OCI-M2 (cell line): ENCODE data around the gene C16orf86.
"Not testable (repeated sequence)": the region's sequence is repeated elsewhere in the genome, so short reads cannot be mapped to it uniquely, and the experiment has no call there.

Experiments
- DNase-seq: peaks from one replicate; lab custom pipeline; 2025; ENCODE audit not compliant: unreplicated experiment; lab: John Stamatoyannopoulos, UW

C16orf86 gene

DNA sequence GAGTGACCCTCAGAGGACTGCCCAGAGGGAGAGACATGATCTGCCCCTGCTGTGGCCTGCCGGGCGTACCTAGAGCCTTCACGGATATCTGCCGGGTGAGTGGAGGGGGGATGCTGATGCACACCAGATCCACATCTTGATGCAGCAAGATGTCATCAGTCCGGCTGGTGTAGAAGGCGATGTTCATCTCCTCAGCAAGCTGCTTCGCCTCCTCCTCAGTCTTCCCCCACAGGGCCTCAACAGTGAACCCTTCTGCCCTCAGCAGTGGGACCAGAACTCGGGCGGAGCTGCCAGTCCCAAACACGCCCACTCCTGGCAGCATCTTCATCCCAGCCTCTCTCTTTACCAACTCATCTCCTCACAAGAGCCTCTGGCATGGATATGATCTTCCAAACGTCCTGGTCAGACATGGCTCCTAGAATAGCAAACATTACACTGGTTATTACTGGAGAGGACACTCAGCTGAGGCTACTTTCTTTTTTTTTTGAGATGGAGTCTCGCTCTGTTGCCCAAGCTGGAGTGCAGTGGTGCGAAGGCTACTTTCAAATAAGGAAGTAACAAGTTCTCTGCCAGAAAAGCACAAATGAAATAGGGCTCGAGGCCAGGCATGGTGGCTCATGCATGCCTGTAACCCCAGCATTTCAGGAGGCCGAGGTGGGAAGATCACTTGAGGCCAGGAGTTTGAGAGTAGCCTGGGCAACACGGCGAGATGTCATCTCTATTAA is 18.9 kb downstream of the C16orf86 start:
- no peak for DNase-seq

DNA sequence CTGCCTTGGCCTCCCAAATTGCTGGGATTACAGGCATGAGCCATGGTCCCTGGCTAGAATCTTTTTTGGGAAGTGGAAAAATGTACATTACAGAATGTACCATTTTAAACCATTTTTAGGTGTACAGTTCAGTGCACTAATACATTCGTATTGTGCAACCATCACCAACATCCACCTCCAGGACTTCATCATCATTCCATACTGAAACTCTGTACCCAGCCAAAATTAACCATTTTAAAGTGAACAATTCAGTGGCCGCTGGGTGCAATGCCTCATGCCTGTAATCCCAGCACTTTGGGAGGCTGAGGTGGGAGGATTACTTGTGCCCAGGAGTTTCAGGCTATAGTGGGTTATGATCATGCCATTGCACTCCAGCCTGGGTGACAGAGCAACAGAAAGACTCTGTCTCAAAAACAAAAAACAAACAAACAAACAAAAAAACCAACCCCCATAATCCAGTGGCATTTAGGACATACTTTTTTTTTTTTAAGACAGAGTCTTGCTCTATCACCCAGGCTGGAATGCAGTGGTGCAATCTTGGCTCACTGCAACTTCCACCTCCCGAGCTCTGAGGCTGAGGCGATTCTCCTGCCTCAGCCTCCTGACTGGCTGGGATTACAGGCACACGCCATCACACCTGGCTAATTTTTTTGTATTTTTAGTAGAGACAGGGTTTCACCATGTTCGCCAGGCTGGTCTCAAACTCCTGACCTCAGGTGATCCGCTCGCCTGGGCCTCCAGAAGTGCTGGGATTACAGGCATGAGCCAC is 27.1 kb downstream of the C16orf86 start:
- DNase-seq: not testable (repeated sequence)

DNA sequence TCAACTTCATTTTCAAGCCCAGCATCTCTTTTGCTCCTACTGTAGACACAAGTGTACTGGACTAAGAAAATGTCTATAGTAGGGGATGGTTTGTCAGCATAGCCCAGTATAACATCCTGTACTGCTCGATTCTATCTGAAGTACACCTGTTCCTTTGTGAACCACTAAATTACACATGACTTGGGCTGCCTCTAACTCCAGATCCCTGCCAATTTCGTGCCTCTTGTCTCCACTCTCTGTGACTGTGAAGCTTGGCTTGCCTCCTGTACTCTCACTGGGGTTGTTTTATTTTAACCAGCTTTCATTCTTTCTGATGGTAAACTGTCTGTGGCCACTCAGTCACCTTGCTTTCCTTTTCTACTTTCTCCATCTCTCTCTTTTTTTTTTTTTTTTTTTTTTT is 28.0 kb downstream of the C16orf86 start:
- no peak for DNase-seq

DNA sequence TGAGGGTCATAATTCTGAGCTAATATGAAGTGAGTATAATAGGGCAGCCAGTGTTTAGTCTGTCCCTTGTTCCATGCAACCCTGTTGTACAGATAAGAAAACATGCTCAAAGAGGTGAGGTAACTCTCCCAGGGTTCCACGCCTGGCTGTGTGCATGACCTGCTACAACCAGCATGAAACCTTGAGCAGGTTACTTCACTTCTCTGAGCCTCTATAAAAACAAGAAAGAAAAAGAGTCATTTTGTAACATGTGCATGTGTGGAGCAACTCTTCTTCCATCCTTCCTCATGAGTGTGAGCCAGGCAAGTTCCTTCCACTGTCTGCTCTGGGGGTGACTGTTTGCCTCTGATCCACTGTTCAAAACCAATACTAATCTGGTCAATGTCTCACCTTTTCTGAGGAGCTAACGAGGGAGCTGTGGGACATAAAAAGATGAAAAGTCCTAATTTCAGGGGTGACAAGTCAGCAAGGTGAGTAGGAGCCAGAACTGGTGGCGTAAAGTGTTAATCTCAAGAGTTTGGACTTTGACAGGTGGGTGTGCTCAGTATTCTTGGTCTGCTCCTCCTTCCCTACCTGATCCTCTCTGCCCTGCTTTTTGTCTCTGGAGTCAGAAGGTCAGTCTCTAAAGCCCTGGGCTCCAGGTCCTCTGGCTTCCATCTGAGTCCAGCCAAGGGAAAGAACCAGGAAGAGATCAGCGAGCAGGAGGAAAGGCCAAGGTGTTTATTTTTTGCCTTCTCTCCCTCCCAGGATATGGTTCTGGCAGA is 31.0 kb downstream of the C16orf86 start:
- no peak for DNase-seq

DNA sequence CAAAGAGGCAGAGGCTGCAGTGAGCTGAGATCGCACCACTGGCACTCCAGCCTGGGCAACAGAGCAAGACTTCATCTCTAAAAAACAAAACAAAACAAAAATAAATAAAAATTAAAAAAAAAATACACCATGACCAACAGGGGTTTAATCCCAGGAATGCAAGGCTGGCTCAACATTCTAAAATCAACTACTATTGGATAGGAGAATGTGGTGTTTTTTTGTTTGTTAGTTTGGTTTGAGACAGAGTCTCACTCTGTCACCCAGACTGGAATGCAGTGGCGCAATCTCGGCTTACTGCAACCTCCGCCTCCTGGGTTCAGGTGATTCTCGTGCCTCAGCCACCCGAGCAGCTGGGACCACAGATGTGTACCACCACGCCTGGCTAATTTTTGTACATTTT is 32.7 kb downstream of the C16orf86 start:
- no peak for DNase-seq

DNA sequence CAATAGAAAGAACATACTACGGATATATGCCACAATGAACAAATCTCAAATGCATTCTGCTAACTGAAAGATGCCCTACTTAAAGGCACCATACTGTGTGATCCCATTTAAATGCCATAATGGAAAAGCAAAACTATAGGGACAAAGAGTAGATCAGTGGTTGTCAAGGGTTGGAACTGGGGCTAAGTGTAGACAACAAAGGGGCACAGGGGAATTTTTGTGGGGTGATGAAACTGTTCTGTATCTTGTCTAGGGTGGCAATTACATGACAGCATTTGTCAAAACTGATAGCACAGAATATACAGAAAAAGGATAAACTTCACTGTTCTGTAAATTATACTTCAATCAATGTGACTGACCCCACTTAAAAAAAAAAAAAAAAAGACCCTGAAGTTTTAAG is 34.8 kb downstream of the C16orf86 start:
- DNase-seq: no peak

DNA sequence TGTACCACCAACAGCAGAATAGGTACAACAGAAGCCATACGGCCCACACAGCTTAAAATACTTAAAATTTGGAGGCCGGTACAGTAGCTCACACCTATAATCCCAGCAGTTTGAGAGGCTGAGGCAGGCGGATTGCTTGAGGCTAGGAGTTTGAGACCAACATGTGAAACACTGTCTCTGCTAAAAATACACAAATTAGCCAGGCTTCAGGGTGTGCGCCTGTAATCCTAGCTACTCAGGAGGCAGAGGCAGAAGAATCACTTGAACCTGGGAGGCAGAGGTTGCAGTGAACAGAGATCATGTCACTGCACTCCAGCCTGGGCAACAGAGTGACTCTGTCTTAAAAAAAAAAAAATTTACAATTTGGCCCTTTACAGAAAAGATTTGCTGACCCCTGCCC is 35.5 kb downstream of the C16orf86 start:
- DNase-seq: no peak

DNA sequence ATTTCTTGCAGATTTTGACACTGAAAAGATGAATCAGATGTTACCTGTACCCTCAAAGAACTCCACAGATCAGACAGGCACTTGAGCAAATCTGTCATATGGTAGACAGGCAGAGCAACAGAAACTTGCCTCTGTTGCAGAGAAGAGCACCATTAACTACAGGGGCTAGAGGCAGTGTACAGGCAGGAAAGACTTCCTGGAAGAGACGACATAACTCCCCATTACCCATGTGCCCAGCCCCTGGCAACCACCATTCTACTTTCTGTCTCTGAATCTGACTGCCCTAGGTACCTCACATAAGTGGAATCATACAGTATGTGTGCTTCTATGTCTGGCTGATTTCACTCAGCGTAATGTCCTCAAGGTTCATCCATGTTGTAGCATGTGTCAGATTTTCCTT is 37.0 kb downstream of the C16orf86 start:
- no peak for DNase-seq

DNA sequence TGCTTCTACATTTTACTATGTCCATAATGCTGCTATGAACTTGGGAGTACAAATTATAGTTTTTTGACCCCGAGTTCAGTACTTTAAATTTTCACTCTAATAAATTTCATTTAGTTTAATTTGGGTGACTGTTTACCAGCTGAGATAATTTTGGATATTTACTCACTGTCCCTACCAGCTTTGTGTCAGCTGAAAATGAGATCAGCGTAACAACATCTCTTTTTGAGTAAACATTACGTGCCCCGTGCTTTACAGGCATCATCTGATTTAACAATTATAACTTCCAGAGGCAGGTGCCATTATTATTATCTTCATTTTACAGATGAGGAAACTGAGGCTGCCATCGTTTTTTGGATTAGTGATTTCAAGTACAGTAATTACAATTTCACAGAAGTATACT is 37.5 kb downstream of the C16orf86 start:
- no peak for DNase-seq

DNA sequence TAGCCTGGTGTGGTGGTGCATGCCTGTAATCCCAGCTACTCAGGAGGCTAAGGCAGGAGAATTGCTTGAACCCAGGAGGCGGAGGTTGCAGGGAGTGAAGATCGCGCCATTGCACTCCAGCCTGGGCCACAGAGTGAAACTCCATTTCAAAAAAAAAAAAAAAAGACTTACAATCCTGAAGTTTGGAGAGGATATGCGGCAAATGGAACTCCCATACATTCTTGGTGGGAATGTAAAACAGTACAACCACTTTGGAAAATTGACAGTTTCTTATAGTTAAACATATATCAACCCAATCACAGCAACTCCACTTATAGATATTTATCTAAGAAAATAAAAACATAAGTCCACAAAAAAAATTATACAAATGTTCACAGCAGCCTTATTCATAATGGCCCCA is 40.6 kb downstream of the C16orf86 start:
- no peak for DNase-seq

DNA sequence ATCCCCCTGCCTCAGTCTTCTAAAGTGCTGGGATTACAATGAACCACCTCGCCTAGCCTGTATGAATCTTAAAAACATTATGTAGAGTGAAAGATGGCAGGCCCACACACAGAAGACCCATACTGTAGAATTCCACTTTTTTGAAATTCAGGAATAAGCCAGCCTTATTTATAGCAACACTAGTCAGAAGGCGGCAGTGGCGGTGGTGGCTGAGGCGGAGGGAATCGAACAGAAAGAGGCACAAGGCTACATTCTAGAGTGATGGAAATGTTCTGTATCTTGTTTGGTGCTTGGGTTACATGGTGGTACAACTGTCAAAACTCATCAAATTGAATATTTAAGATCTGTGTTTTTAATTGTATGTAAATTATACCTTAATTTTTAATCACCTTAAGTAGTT is 41.2 kb downstream of the C16orf86 start:
- DNase-seq: no peak

DNA sequence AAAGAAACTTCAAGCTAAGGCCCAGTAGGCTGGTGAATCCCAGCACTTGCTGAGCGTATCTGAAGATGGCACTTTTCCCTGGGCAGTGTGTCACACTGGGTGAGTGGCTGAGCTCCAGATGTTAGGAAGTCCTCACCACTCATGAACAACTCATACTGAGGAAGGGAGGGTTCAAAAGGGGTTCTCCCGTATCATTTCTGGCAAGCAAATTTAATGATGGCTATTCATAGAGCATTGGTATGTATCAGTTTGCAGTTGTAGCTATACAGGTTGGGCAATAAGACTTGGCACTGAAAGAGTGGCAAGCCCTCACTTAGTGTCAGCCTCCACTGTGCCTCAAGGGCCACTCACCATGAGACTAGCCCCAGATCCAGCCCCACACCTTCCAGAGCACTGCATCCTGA is 41.8 kb downstream of the C16orf86 start:
- no peak for DNase-seq

DNA sequence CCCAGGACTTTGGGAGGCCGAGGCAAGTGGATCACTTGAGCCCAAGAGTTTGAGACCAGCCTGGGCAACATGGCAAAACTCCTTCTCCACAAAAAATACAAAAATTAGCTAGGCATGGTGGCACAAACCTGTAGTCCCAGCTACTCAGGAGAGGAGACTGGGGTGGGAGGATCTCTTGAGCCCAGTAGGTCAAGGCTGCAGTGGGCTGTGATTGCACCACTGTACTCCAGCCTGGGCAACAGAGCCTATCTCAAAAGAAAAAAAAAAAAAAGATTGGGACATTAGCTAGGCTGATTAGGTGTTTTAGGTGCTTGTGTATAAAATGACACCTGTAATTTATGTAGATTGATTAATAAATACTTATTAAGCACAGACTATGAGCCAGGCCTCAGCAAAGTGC is 42.4 kb downstream of the C16orf86 start:
- DNase-seq: no peak

DNA sequence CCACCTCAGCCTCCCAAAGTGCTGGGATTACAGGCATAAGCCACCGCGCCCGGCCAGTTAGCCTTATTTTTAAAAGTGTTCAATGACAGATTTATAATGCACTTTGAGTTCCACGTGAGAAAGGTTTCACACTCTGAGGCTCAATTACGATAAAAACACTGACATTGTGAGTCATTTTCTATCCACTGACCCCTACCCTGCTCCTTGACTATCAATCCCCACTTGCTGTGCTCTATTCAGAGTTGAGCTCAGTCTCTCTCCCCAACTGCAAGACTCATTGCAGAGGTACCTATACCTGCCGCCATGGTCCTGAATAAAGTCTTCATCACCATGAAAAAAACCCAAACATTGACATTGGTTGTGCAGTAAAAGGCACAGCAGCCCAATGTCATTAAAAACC is 44.0 kb downstream of the C16orf86 start:
- DNase-seq: no peak

DNA sequence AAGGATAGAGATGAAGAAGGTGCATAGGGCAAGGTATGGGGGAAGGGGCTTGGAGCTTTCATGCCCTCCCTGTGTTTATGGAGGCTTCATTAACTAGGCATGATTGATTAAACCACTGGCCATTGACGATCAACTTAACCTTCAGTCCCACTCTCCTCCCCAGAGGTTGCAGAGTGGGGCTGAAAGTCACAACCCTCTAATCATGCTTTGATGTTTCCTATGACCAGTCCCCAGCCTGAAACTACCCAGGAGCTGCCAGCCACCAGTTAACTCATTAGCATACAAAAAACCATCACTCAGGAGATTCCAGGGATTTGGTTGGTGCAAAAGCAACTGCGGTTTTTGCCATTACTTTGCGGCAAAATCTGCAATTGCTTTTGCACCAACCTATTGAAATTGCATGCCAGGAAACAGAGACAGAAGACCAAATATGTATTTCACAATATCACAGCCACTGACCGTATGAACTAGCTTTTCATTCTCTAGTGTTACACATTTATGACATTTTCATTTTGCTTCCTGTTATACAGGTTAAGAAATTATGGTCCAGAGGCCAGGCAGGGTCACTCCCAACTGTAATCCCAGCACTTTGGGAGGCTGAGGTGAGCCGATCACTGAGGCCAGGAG is 47.1 kb downstream of the C16orf86 start:
- DNase-seq: no peak

DNA sequence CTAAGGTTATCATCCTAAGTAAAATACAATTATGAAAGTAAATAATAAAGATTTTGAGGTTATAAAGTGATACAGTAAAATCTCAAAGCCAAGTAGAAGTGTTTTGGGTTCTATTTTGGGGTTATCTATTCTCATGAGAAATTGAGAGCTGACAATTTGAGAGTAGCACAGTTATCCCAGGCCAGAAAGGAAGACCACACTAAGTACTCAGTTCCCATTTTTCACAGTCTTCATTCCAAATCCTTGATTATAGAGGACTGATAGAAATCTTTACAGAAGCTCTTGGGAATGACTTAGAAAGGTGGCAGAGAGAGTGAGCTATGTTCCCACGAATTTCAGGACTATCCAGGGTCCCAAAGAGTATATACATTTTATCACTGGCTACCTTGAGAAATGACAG is 47.9 kb downstream of the C16orf86 start:
- DNase-seq: no peak

DNA sequence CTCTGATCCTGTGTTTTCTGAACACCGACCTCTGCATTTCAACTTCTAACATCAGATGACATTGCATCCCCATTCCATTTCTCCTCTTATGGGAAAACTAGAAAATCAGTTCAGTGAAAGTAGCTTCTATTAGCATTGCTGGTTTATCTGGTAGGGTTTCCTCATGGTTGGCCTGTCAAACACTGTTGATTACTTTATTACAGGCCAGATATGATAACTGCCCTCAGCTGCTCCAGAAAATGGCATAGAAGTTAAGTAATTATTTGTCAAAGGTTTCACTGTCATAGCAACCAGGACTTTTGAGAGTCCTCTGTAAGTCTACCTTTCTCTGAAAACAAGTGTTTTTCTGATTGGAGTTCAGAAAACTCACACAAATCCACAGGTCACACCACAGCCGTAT is 49.5 kb downstream of the C16orf86 start:
- no peak for DNase-seq
